IPS-18a (cell line): Measurements from ENCODE around the gene PPP2R1B.

Source experiments
- H3K27ac ChIP-seq: one replicate; pipeline ENCODE4 v1.5.1; 2013; ENCODE audit warnings: low read length
- H3K27me3 ChIP-seq: one replicate; pipeline ENCODE4 v1.6.1; 2013; ENCODE audit warnings: mild to moderate bottlenecking, low read length; ENCODE audit not compliant: control insufficient read depth, insufficient read depth
- H3K36me3 ChIP-seq: one replicate; pipeline ENCODE4 v1.6.1; 2013; ENCODE audit warnings: low read depth, low read length; ENCODE audit not compliant: control insufficient read depth
- H3K4me1 ChIP-seq: one replicate; pipeline ENCODE4 v1.6.1; 2013; ENCODE audit warnings: low read depth, low read length; ENCODE audit not compliant: control insufficient read depth
- H3K4me3 ChIP-seq: one replicate; pipeline ENCODE4 v1.5.1; 2013; ENCODE audit warnings: low read length
- H3K9ac ChIP-seq: one replicate; pipeline ENCODE4 v1.6.1; 2013; ENCODE audit warnings: mild to moderate bottlenecking, low read length, moderate library complexity
- H3K9me3 ChIP-seq: one replicate; pipeline ENCODE4 v1.6.1; 2013; ENCODE audit warnings: low read depth, low read length; ENCODE audit not compliant: control insufficient read depth

PPP2R1B gene

DNA sequence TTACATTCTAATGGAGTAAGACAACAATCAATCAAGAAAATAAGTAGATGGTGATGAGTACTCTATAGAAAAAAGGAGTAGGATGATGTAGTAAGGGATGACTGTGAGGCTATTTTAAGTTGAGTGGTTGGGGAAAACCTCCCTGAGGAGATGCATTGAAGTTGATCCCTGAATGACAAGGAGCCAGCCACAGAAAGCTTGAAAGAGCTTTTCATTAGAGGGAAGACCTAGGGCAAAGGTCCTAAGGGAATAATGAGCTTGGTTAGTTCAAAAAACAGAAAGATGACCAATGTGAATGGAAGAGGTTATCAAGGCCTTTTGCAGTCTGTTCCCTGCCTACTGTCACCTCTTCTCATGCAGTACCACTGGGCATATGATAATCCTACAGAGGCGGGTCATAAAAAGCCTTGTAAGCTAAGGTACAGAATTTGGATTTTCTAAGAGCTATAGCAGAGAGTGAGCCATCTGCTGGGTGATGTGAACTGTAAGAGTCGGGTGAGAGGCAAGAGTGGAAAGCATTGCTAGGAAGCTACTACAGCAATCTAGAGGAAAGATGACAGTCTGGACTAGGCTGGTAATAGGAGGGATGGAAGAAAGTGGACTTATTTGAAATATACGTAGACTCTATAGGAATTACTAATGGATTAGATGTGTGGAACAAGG is 3.1 kb downstream of the PPP2R1B start:
- Histone ChIP-seq H3K27me3 (no peaks in the 10 kb centered on the region), H3K9ac (no peak overlapping the region), H3K4me1 (peaks cover 20% of the 10 kb centered on the region), H3K27ac (no peak overlapping the region), H3K36me3 (peaks cover 64% of the 10 kb centered on the region), H3K4me3 (no peak overlapping the region), H3K9me3 (no peaks in the 10 kb centered on the region)

DNA sequence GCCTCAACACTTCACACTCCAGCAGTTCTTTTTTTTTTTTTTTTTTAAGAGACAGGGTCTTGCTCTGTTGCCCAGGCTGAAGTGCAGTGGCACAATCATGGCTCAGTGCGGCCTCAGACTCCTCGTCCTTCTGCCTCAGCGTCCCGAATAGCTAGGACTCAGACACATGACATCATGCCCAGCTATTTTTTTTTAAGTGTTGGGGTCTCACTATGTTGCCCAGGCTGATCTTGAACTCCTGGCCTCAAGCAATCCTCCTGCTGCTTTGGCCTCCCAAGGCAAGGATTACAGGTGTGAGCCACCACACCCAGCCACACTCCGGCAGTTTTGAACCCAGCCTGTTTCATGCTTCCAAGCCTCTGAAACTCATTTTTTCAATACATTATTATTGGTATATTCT is 3.7 kb downstream of the PPP2R1B start:
- peaks cover 69% of the 10 kb centered on the region for H3K36me3 ChIP-seq
- no peak overlapping the region for H3K4me3 ChIP-seq
- no peaks in the 10 kb centered on the region for H3K9me3 ChIP-seq
- peaks cover 20% of the 10 kb centered on the region for H3K4me1 ChIP-seq
- H3K27me3 ChIP-seq, result no peaks in the 10 kb centered on the region
- H3K27ac ChIP-seq, result no peak overlapping the region
- no peak overlapping the region for H3K9ac ChIP-seq

DNA sequence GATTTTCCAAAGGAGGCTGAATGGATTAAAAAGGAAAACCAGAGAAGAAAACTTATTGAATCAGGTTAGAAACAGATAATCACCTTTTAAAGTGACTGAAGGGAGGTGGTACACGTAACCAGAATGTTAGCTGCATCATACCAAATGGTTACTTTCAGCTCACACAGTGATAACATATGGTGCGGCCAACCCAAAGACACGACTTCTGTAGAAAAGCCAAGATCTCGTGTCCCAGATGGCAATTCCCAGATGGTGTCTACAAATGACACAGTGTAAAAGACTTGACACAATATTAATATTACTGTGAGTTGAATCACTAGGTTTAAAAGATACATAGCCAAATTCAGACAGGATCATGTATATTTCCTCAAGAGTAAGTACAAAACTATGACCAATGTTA is 5.2 kb downstream of the PPP2R1B start:
- no peak overlapping the region for H3K27ac ChIP-seq
- H3K9ac ChIP-seq, result no peak overlapping the region
- H3K4me1 ChIP-seq, result peaks cover 15% of the 10 kb centered on the region
- peaks cover 76% of the 10 kb centered on the region for H3K36me3 ChIP-seq
- H3K27me3 ChIP-seq, result no peaks in the 10 kb centered on the region
- no peak overlapping the region for H3K4me3 ChIP-seq
- no peaks in the 10 kb centered on the region for H3K9me3 ChIP-seq

DNA sequence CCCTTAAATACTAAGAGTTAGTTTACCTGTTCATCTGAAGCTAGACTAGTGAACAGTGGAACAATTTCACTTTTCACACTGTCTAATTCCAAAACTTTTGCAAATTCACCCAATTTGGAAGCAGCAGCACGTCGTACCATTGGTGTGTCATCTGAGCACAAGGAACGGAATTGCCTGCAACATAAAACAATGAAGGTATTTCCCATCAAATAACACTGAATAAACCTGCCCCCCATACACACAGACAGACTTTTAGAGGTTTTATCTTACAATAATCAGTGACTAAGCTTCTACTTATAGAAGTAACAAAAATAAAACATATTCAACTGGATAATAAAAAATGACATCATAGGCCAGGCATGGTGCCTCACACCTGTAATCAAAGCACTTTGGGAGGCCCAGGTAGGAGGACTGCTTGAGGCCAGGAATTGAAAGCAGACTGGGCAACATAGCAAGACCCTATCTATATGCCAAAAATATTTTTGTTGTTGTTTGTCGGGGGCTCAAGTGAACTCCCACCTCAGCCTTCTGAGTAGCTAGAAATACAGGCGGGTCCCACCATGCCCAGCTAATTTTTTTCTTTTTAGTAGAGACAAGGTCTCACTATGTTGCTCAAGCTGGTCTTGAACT is 6.3 kb downstream of the PPP2R1B start:
- Histone ChIP-seq H3K9me3 (no peaks in the 10 kb centered on the region), H3K9ac (no peak overlapping the region), H3K4me1 (peaks cover 11% of the 10 kb centered on the region), H3K27ac (no peak overlapping the region), H3K27me3 (no peaks in the 10 kb centered on the region), H3K36me3 (peaks cover 82% of the 10 kb centered on the region), H3K4me3 (no peak overlapping the region)

DNA sequence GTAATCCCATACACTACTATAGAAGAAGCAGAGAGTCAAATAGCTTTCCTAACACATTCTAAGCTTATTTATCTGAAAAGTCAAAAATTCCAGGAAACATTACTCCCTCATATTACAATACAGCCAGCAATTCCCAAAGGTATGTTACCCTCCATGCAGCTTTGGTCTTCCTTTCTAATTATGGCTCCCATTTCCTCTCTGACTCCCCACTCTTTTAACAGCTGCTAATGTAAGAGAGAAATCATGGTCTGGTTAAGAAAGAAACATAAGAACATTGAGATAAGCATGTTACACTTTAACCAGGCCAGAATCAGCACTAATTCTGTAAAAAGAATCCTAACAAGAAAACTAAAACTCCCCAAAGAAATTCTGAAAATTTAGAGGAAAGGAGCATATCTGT is 6.8 kb downstream of the PPP2R1B start:
- no peaks in the 10 kb centered on the region for H3K9me3 ChIP-seq
- no peak overlapping the region for H3K9ac ChIP-seq
- no peaks in the 10 kb centered on the region for H3K27me3 ChIP-seq
- H3K4me1 ChIP-seq, result peaks cover 6% of the 10 kb centered on the region
- H3K4me3 ChIP-seq, result no peak overlapping the region
- peaks cover 85% of the 10 kb centered on the region for H3K36me3 ChIP-seq
- no peak overlapping the region for H3K27ac ChIP-seq

DNA sequence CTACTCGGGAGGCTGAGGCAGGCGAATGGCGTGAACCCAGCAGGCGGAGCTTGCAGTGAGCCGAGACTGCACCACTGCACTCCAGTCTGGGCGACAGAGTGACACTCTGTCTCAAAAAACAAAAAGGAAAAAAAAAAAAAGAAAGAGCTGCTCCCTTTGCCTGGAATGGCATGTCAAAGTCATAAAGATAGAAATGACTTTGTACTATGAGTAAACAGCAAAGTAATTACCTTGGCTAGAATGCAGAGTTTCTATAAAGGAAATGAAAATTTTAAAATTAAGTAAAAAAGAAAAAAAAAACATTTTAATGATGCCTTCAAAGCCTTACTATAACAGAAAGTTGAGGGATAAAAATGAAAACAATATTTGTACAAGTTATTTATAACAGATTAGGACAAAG is 10.1 kb downstream of the PPP2R1B start:
- Histone ChIP-seq H3K9me3 (no peaks in the 10 kb centered on the region), H3K4me3 (no peak overlapping the region), H3K9ac (no peak overlapping the region), H3K27me3 (no peaks in the 10 kb centered on the region), H3K27ac (no peak overlapping the region), H3K36me3 (peaks cover 82% of the 10 kb centered on the region), H3K4me1 (no peaks in the 10 kb centered on the region)

DNA sequence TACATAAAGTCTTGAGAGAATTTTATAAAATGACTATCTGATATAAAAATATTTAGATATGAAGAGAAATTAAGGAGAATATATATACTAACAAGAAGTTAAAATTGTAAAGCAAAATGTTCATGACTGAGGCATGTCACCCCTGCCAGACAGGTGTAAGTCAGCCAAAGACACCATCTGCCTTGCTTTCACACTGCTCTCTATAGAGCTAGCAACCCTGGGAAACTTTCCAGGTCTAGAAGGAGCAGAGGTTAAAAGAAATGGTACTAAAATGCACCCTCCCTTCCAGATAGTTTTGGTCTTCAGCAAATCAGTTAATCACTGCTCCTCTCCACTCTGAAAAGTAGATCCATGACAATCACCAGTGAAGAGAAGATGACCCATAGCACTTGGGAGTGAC is 16.5 kb downstream of the PPP2R1B start:
- Histone ChIP-seq H3K27ac (no peak overlapping the region), H3K9ac (no peak overlapping the region), H3K9me3 (no peaks in the 10 kb centered on the region), H3K4me3 (no peak overlapping the region), H3K4me1 (no peaks in the 10 kb centered on the region), H3K27me3 (no peaks in the 10 kb centered on the region), H3K36me3 (peaks cover 73% of the 10 kb centered on the region)

DNA sequence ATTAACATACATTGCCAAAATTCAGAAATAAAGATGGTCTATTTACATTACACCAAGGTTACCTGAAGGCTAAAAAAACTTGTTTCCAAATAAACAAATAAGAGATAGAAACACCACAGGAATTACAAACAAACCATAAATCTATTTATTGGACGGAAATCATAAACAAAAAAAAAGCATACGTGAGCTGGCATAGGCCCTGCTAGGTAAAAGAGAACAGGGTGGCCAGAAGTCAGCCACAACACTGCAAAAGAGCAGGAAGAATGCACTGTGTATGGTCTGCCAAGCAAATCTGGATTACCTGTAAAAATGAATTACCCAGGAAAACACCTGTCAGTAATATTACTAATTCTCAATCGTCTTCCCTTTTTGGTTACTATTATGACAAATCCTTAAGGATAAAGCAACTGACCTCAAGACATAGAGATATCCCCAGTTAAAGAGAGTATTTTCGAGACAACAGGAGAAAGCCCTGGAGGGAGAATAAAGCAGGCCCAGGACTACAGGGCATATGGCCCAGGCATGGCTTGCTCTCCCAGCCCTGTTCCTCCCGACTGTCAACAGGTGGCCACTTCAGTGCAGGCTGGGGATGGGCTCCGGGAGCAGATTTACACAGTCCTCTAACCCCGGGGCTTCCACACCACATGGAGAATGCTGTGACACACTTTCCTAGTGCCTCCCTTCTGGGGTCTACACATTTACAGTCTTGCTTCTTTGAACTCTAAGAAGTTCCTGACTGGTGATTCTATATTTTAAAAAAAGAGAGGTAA is 18.0 kb downstream of the PPP2R1B start:
- H3K9me3 ChIP-seq, result no peaks in the 10 kb centered on the region
- H3K4me1 ChIP-seq, result no peaks in the 10 kb centered on the region
- no peak overlapping the region for H3K4me3 ChIP-seq
- peaks cover 73% of the 10 kb centered on the region for H3K36me3 ChIP-seq
- H3K27me3 ChIP-seq, result no peaks in the 10 kb centered on the region
- H3K27ac ChIP-seq, result no peak overlapping the region
- H3K9ac ChIP-seq, result no peak overlapping the region

DNA sequence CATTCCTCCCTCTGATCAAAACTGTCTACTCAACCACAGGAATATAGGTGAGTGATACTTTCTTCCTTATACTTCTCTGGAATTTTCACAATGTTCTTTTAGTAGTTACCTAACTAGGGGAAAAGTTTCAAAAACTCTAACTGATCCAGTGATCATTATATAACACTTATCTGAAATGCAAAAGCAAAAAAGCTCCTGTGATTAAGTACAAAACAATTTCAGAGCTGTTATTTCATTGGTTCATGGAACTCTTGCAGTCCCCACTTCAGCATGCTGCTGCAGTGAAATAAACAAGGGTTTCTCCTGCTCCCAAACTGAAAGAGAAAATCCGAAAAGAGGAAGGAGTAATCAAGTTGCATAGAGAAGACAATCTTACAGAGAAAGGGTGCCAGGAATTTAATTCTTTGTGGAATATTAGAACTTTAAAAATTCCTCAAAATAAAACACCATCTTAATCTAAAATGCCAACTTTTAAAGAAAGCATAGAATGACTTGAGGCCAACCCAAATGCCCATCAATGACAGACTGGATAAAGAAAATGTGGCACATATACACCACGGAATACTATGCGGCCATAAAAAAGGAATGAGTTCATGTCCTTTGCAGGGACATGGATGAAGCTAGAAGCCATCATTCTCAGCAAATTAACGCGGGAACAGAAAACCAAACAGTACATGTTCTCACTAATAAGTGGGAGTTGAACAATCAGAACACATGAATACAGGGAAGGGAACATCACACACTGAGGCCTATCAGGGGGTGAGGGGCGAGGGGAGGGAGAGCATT is 20.3 kb downstream of the PPP2R1B start:
- no peak overlapping the region for H3K9ac ChIP-seq
- H3K36me3 ChIP-seq, result peaks cover 73% of the 10 kb centered on the region
- no peak overlapping the region for H3K4me3 ChIP-seq
- H3K4me1 ChIP-seq, result no peaks in the 10 kb centered on the region
- H3K27me3 ChIP-seq, result no peaks in the 10 kb centered on the region
- H3K27ac ChIP-seq, result no peak overlapping the region
- H3K9me3 ChIP-seq, result no peaks in the 10 kb centered on the region

DNA sequence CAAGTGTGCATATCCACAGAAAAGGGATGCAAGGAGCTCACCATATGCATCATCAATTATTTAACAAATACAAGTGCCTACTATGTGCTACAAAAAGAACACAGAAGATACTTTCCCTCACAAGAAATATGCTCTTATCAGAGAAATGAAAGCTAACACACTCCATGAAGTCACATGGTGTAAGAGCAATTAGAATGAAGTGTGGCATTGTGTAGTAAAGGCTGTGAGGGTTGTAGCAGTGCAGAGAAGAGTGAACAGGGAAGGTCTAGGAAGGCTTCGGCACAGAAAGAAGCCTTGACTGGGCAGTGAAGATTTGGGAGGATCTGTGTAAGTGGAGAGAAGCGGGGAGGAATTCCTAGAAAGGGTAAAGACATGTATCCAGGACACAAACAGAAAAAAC is 22.5 kb downstream of the PPP2R1B start:
- Histone ChIP-seq H3K27me3 (no peaks in the 10 kb centered on the region), H3K4me3 (no peak overlapping the region), H3K27ac (no peak overlapping the region), H3K9ac (no peak overlapping the region), H3K36me3 (peaks cover 64% of the 10 kb centered on the region), H3K4me1 (peaks cover 4% of the 10 kb centered on the region), H3K9me3 (no peaks in the 10 kb centered on the region)

DNA sequence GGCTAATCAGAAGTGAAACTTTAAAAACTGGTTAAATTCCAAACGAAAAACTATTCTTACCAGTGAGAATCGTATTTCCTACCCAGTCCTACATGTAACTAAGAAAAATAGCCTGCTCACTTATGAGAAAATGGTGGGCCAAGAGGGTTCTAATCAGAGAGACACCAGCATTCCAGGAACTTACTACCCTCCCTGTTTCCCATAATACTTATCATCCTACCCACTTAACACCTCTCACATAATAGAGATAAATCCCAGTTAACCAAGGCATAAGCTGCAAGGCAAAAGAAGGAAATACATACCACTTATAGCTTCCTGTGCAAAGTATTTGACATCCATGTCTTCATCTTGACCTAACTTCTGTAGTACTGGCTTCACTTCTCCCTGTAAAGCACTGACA is 24.4 kb downstream of the PPP2R1B start:
- H3K4me3 ChIP-seq, result no peak overlapping the region
- H3K9me3 ChIP-seq, result no peaks in the 10 kb centered on the region
- H3K4me1 ChIP-seq, result peaks cover 6% of the 10 kb centered on the region
- no peak overlapping the region for H3K9ac ChIP-seq
- no peak overlapping the region for H3K27ac ChIP-seq
- no peaks in the 10 kb centered on the region for H3K27me3 ChIP-seq
- H3K36me3 ChIP-seq, result peaks cover 61% of the 10 kb centered on the region
